Fibroblast of the conjunctiva (primary cell): ENCODE measurements around the gene LIPE.

ENCODE experiments used
- DNase-seq: peaks from one replicate; pipeline ENCODE4 v3.0.0-alpha.2; 2010; ENCODE audit warnings: low read depth

LIPE gene

GRCh38 chr19:42378225-42379215, 48.7 kb downstream of the LIPE start:
- DNase-seq, result no peak

GRCh38 chr19:42376177-42376555, 51.0 kb downstream of the LIPE start:
- DNase-seq, result no peak

- no peak for DNase-seq
Observed at GRCh38 chr19:42375415-42376176, 51.6 kb downstream of the LIPE start.

- no peak for DNase-seq
Observed at GRCh38 chr19:42374826-42375376, 52.3 kb downstream of the LIPE start.

- DNase-seq, result no peak
Observed at GRCh38 chr19:42370626-42371175, 56.5 kb downstream of the LIPE start.

GRCh38 chr19:42370068-42370520, 57.1 kb downstream of the LIPE start:
- no peak for DNase-seq

- DNase-seq, result no peak
Observed at GRCh38 chr19:42369433-42370067, 57.6 kb downstream of the LIPE start.

GRCh38 chr19:42368765-42369164, 58.4 kb downstream of the LIPE start:
- no peak for DNase-seq

GRCh38 chr19:42368360-42368759, 58.8 kb downstream of the LIPE start:
- no peak for DNase-seq

- DNase-seq, result no peak
Observed at GRCh38 chr19:42367929-42368328, 59.3 kb downstream of the LIPE start.

GRCh38 chr19:42366673-42367072, 60.5 kb downstream of the LIPE start:
- DNase-seq, result no peak

- no peak for DNase-seq
Observed at GRCh38 chr19:42363614-42364346, 63.4 kb downstream of the LIPE start.

GRCh38 chr19:42362891-42363440, 64.2 kb downstream of the LIPE start:
- DNase-seq, result no peak

- no peak for DNase-seq
Observed at GRCh38 chr19:42362342-42362741, 64.8 kb downstream of the LIPE start.

GRCh38 chr19:42361545-42361910, 65.7 kb downstream of the LIPE start:
- no peak for DNase-seq

GRCh38 chr19:42360787-42361544, 66.2 kb downstream of the LIPE start:
- no peak for DNase-seq

GRCh38 chr19:42357290-42357689, 69.9 kb downstream of the LIPE start:
- DNase-seq, result no peak

- no peak for DNase-seq
Observed at GRCh38 chr19:42356686-42357085, 70.5 kb downstream of the LIPE start.

- no peak for DNase-seq
Observed at GRCh38 chr19:42355896-42356295, 71.3 kb downstream of the LIPE start.

GRCh38 chr19:42353341-42354015, 73.7 kb downstream of the LIPE start:
- DNase-seq, result no peak
